Ascending aorta (tissue), 2 donors: Measurements from ENCODE around the gene LGALS3. TPM values are rescaled to one million over a fixed set of nuclear protein-coding genes. Genes with fewer than 3 reads are reported as not detected.

Source experiments
- DNase-seq, 2 donors: peaks; one replicate each; pipeline ENCODE4 v3.0.0-alpha.2; 2019; ENCODE audit warnings: low spot score in 2 of 2
- H3K27ac ChIP-seq, 2 donors: fragments of 200-600 bp; sonication (generic); one replicate each; pipeline ENCODE4 v1.5.1; 2016 to 2017; ENCODE audit warnings: mild to moderate bottlenecking in 1 of 2
- H3K27me3 ChIP-seq: fragments of 200-600 bp; sonication (generic); one replicate; pipeline ENCODE4 v1.5.1; 2017
- H3K36me3 ChIP-seq, 2 donors: fragments of 200-600 bp; sonication (generic); one replicate each; pipeline ENCODE4 v1.5.1; 2016
- H3K4me1 ChIP-seq, 2 donors: fragments of 200-600 bp; sonication (generic); one replicate each; pipeline ENCODE4 v1.5.1; 2016 to 2017; ENCODE audit warnings: mild to moderate bottlenecking in 1 of 2
- H3K4me3 ChIP-seq, 2 donors: fragments of 200-600 bp; sonication (generic); one replicate each; pipeline ENCODE4 v1.5.1; 2016 to 2017; ENCODE audit warnings: mild to moderate bottlenecking in 1 of 2
- H3K9me3 ChIP-seq, 2 donors: fragments of 200-600 bp; sonication (generic); one replicate each; pipeline ENCODE4 v1.5.1; 2016
- intact Hi-C: fragments of 100-400 bp; cut with DNase I; formaldehyde crosslinking; loops from one replicate; pipeline ENCODE4 v1.15.1; 2023
- total RNA-seq: library from RNA; depleted of rRNA; stranded (reverse); fragments of >200 nt; gene quantifications from one replicate; pipeline ENCODE4 v1.1.0, GENCODE V29; 2016
- TF ChIP-seq, protein P1 (sequence below), 3 experiments: fragments of 200-600 bp in 2 of 3; fragments of 450-650 bp in 1 of 3; sonication (generic) in 2 of 3; IDR thresholded peaks; one replicate each; pipeline ENCODE4 v1.5.1; 2016 to 2019; ENCODE audit warnings: antibody characterized with exemption in 3 of 3, mild to moderate bottlenecking in 1 of 3, moderate library complexity in 1 of 3

The LGALS3 gene
- total RNA-seq, 1 donor from 2014 or later, result 358 TPM

DNA sequence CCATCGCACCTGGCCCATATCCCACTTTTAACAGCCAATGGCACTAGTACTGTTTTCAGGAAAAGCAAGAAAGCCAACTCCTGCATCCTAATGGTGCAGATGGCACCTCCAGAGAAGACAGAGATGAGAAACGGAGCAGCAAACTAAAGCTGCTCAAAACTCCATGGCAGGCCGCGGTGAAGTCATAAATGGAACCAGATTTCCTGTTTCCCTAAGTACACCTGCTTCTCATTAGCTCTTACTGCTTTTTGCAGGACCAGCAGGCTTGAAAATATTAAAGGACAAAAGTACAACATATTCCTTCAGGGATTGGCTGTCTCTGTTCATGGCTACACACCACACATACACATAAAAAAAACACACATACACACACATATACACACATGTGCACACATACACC is 36.7 kb upstream of the LGALS3 start:
- DNase-seq, result no peak
- Histone ChIP-seq H3K27ac (no peak overlapping the region), H3K4me3 (no peak overlapping the region), H3K27me3 (no peaks in the 10 kb centered on the region), H3K4me1 (peaks cover 0 to 2% of the 10 kb centered on the region in 2 donors), H3K36me3 (no peaks in the 10 kb centered on the region), H3K9me3 (no peaks in the 10 kb centered on the region)
- intact Hi-C loops, result no loop called here
- TF ChIP-seq, protein P1, sequence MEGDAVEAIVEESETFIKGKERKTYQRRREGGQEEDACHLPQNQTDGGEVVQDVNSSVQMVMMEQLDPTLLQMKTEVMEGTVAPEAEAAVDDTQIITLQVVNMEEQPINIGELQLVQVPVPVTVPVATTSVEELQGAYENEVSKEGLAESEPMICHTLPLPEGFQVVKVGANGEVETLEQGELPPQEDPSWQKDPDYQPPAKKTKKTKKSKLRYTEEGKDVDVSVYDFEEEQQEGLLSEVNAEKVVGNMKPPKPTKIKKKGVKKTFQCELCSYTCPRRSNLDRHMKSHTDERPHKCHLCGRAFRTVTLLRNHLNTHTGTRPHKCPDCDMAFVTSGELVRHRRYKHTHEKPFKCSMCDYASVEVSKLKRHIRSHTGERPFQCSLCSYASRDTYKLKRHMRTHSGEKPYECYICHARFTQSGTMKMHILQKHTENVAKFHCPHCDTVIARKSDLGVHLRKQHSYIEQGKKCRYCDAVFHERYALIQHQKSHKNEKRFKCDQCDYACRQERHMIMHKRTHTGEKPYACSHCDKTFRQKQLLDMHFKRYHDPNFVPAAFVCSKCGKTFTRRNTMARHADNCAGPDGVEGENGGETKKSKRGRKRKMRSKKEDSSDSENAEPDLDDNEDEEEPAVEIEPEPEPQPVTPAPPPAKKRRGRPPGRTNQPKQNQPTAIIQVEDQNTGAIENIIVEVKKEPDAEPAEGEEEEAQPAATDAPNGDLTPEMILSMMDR (IDR thresholded peaks at IDR 0.05), result no peak

DNA sequence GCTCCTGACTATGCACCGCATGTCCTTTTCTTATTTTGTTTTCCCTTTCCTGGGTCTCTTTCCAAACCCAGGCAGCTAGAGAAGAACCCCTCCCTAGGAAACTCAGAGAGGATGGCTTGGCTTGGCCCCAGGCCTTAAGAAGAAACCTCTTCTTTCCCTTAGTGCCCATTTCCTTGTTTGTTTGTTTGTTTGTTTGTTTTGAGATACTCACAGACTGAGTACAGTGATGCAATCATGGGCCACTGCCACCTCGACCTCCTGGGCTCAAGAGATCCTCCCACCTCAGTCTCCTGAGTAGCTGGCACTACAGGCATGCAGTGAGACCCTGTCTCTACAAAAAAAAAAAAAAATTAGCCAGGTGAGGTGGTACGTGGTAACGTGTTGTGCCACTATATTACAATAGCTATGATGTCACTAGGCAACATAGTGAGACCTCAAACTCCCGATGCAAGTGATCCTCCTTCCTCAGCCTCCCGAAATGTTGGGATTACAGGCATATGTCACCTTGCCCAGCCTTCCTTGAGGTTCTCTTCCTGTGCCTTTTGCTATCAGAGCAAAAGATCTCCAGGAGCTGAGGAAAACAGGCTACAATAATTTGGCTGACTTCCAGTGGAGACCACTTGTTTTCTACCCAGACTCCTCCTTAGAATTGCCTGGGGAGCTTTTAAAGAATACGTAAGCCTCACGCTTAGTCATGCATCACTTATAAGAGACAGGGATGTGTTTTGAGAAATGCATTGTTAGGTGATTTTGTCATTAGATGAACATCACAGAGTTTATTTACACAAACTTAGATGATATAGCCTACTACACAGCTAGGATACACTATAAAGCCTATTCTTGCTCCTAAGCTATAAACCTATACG is 34.5 kb upstream of the LGALS3 start:
- no peak for DNase-seq
- TF ChIP-seq, protein P1 (IDR thresholded peaks at IDR 0.05), result no peak
- Histone ChIP-seq H3K36me3 (no peaks in the 10 kb centered on the region), H3K4me1 (no peaks in the 10 kb centered on the region), H3K27ac (no peak overlapping the region), H3K9me3 (no peaks in the 10 kb centered on the region), H3K27me3 (no peaks in the 10 kb centered on the region), H3K4me3 (no peak overlapping the region)
- intact Hi-C loops, result no loop called here

DNA sequence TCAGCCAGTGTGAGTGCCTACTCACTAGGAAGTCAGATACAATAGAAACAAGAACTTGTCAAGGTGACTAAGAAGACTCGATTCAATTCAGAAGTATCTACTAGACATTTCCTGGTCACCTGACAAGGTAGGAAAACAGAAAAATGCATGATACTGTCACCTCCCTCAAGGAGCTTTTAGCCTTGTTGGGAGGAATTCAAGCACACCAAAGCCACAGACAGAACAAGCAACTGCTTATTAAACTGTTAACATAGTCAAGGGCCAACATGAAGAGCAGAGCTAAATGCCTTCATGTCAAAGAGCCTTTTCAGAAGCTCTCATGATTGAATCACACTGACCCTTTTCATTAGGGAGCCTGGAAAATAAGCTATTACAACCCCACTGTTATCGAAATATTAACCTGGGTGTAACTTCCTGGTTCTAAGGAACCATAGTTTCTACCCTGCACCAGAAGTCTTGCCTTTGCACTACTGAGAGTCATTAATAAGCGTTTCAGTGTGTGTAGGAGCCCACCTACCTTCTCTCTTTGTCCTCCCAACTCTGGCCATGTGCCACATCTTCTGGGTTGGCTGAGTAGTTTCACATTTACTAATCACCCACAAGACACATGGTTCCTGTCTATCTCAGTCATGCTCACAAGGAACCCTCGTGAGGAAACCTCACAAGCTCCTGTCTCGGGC is 31.0 kb upstream of the LGALS3 start:
- peaks cover 7 to 15% of the 10 kb centered on the region in 2 donors for H3K4me1 ChIP-seq
- no peaks in the 10 kb centered on the region for H3K27me3 ChIP-seq
- no peak for DNase-seq
- intact Hi-C loops, result loop anchor here (2.0 kb wide), 1 partner anchor 39 kb away; no protein-coding TSS in a partner anchor
- TF ChIP-seq, protein P1 (IDR thresholded peaks at IDR 0.05), result no peak
- H3K27ac ChIP-seq, result peak overlapping the region in 1 of 2 donors; percentile 36
- H3K4me3 ChIP-seq, result no peak overlapping the region
- no peaks in the 10 kb centered on the region for H3K36me3 ChIP-seq
- H3K9me3 ChIP-seq, result no peaks in the 10 kb centered on the region

DNA sequence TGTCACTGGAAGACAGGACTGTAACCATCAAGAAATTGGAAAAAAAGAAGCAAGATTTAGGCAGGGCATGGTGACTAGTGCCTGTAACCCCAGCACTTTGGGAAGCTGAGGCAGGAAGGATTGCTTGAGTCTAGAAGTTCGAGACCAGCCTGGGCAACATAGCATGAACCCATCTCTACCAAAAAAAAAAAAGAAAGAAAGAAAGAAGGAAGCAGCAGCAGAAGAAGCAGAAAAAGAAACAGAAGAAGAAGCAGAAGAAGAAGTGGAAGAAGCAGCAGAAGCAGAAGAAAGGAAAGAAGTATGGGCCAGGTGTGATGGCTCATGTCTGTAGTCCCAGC is 30.5 kb upstream of the LGALS3 start:
- Histone ChIP-seq H3K9me3 (no peaks in the 10 kb centered on the region), H3K27me3 (no peaks in the 10 kb centered on the region), H3K4me1 (peaks cover 11 to 17% of the 10 kb centered on the region in 2 donors), H3K36me3 (no peaks in the 10 kb centered on the region), H3K4me3 (no peak overlapping the region), H3K27ac (peak overlapping the region; percentile 36 to 56)
- TF ChIP-seq, protein P1 (IDR thresholded peaks at IDR 0.05), result no peak
- DNase-seq, result no peak
- intact Hi-C loops, result loop anchor here (2.0 kb wide), 1 partner anchor 38 kb away; no protein-coding TSS in a partner anchor

DNA sequence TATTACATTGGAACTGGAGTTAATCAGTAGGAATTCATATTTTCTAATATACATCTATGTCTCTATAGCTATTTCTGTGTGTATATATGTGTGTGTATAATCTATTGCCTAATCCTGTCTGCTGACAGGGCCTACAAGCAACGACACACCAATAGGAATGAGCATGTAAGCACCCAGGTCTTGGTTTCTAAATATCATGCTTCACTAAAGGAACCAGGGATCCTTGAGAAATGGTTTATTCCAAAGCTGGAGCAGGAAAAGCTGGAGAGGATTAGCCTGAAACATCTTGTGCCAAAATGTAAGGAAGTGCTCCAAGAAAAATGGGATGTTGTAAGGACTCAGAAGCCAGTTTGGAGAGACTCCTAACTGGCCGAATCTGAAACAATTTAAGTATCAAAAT is 29.3 kb upstream of the LGALS3 start:
- Histone ChIP-seq H3K4me1 (peaks cover 14 to 22% of the 10 kb centered on the region in 2 donors), H3K27me3 (no peaks in the 10 kb centered on the region), H3K36me3 (no peaks in the 10 kb centered on the region), H3K4me3 (no peak overlapping the region), H3K27ac (peak overlapping the region; percentile 42 to 56), H3K9me3 (no peaks in the 10 kb centered on the region)
- intact Hi-C loops, result loop anchor here (2.0 to 5.0 kb wide), 2 partner anchors 37 to 47 kb away; partner anchors contain the start of gene MAPK1IP1L
- TF ChIP-seq, protein P1 (IDR thresholded peaks at IDR 0.05), result no peak
- no peak for DNase-seq
